ENCODE measurements around the gene PARD3B. TPM values are rescaled to one million over a fixed set of nuclear protein-coding genes. Genes with fewer than 3 reads are reported as not detected.

The PARD3B gene
- total and polyA plus RNA-seq, 3 experiments from 2014 or later: 0.11 to 0.26 TPM; not detected in 1

GRCh38 chr2:204749319-204749718, 204.0 kb downstream of the PARD3B start:
- DNase-seq: no peak
- no peaks in the 10 kb centered on the region for H3K36me3 ChIP-seq (ENCODE audit: insufficient read depth, low read length)
- Mint-ChIP-seq H3K27me3 (peaks cover 0 to 2% of the 10 kb centered on the region in 2 donors), H3K27ac (no peak overlapping the region), H3K36me3 (no peaks in the 10 kb centered on the region), H3K9me3 (peaks cover 0 to 3% (median 0%) of the 10 kb centered on the region in 5 donors), H3K4me1 (no peaks in the 10 kb centered on the region), H3K4me3 (no peak overlapping the region)
- no peaks in the 10 kb centered on the region for H3K4me1 ChIP-seq (ENCODE audit: insufficient read depth, low read length)
- no peaks in the 10 kb centered on the region for H3K27me3 ChIP-seq (ENCODE audit: insufficient read depth, low read length, poor library complexity, severe bottlenecking)
- no peaks in the 10 kb centered on the region for H3K9me3 ChIP-seq (ENCODE audit: low read length)
- H3K27ac ChIP-seq (ENCODE audit: low read depth, low read length): no peak overlapping the region
- H3K4me3 ChIP-seq (ENCODE audit: low read length): no peak overlapping the region
- POLR2A ChIA-PET: no interaction called here
- CTCF ChIA-PET: no interaction called here

GRCh38 chr2:204750389-204750788, 205.1 kb downstream of the PARD3B start:
- H3K36me3 Mint-ChIP-seq: no peaks in the 10 kb centered on the region
- H3K4me3 Mint-ChIP-seq: no peak overlapping the region
- peaks cover 0 to 2% of the 10 kb centered on the region in 2 donors for H3K27me3 Mint-ChIP-seq
- Histone ChIP-seq H3K4me1 (ENCODE audit: insufficient read depth, low read length) (no peaks in the 10 kb centered on the region), H3K27me3 (ENCODE audit: insufficient read depth, low read length, poor library complexity, severe bottlenecking) (no peaks in the 10 kb centered on the region), H3K4me3 (ENCODE audit: low read length) (no peak overlapping the region), H3K36me3 (ENCODE audit: insufficient read depth, low read length) (no peaks in the 10 kb centered on the region), H3K27ac (ENCODE audit: low read depth, low read length) (no peak overlapping the region), H3K9me3 (ENCODE audit: low read length) (no peaks in the 10 kb centered on the region)
- ChIA-PET POLR2A (no interaction called here), CTCF (no interaction called here)
- H3K4me1 Mint-ChIP-seq: no peaks in the 10 kb centered on the region
- no peak overlapping the region for H3K27ac Mint-ChIP-seq
- H3K9me3 Mint-ChIP-seq: peaks cover 0 to 3% (median 0%) of the 10 kb centered on the region in 5 donors
- no peak for DNase-seq

GRCh38 chr2:204751472-204751871, 206.2 kb downstream of the PARD3B start:
- ChIA-PET CTCF (no interaction called here), POLR2A (no interaction called here)

GRCh38 chr2:204753841-204754240, 208.6 kb downstream of the PARD3B start:
- H3K4me3 Mint-ChIP-seq: no peak overlapping the region
- POLR2A ChIA-PET: no interaction called here
- CTCF ChIA-PET: no interaction called here
- Histone ChIP-seq H3K27me3 (ENCODE audit: insufficient read depth, low read length, poor library complexity, severe bottlenecking) (no peaks in the 10 kb centered on the region), H3K36me3 (ENCODE audit: insufficient read depth, low read length) (no peaks in the 10 kb centered on the region), H3K4me1 (ENCODE audit: insufficient read depth, low read length) (no peaks in the 10 kb centered on the region), H3K4me3 (ENCODE audit: low read length) (no peak overlapping the region), H3K9me3 (ENCODE audit: low read length) (no peaks in the 10 kb centered on the region), H3K27ac (ENCODE audit: low read depth, low read length) (no peak overlapping the region)
- H3K27me3 Mint-ChIP-seq: peaks cover 0 to 2% of the 10 kb centered on the region in 2 donors
- H3K27ac Mint-ChIP-seq: no peak overlapping the region
- DNase-seq: no peak
- no peaks in the 10 kb centered on the region for H3K4me1 Mint-ChIP-seq
- H3K36me3 Mint-ChIP-seq: no peaks in the 10 kb centered on the region
- peaks cover 0 to 3% (median 0%) of the 10 kb centered on the region in 5 donors for H3K9me3 Mint-ChIP-seq

More at GRCh38 chr2:204751472-204751871, 206.2 kb downstream of the PARD3B start:
- Histone ChIP-seq H3K4me3 (ENCODE audit: low read length) (no peak overlapping the region), H3K36me3 (ENCODE audit: insufficient read depth, low read length) (no peaks in the 10 kb centered on the region), H3K9me3 (ENCODE audit: low read length) (no peaks in the 10 kb centered on the region), H3K27me3 (ENCODE audit: insufficient read depth, low read length, poor library complexity, severe bottlenecking) (no peaks in the 10 kb centered on the region), H3K4me1 (ENCODE audit: insufficient read depth, low read length) (no peaks in the 10 kb centered on the region), H3K27ac (ENCODE audit: low read depth, low read length) (no peak overlapping the region)
- no peak for DNase-seq
- peaks cover 0 to 2% of the 10 kb centered on the region in 2 donors for H3K27me3 Mint-ChIP-seq
- H3K36me3 Mint-ChIP-seq: no peaks in the 10 kb centered on the region
- no peak overlapping the region for H3K27ac Mint-ChIP-seq
- H3K4me1 Mint-ChIP-seq: no peaks in the 10 kb centered on the region
- peaks cover 0 to 3% (median 0%) of the 10 kb centered on the region in 5 donors for H3K9me3 Mint-ChIP-seq
- no peak overlapping the region for H3K4me3 Mint-ChIP-seq

GRCh38 chr2:204754898-204755297, 209.6 kb downstream of the PARD3B start:
- CTCF ChIA-PET: no interaction called here
- Mint-ChIP-seq H3K4me3 (no peak overlapping the region), H3K9me3 (peaks cover 0 to 3% (median 0%) of the 10 kb centered on the region in 5 donors), H3K36me3 (no peaks in the 10 kb centered on the region), H3K27me3 (peaks cover 0 to 2% of the 10 kb centered on the region in 2 donors), H3K4me1 (no peaks in the 10 kb centered on the region), H3K27ac (no peak overlapping the region)
- H3K36me3 ChIP-seq (ENCODE audit: insufficient read depth, low read length): no peaks in the 10 kb centered on the region
- H3K4me1 ChIP-seq (ENCODE audit: insufficient read depth, low read length): no peaks in the 10 kb centered on the region
- POLR2A ChIA-PET: no interaction called here
- no peak overlapping the region for H3K4me3 ChIP-seq (ENCODE audit: low read length)
- H3K9me3 ChIP-seq (ENCODE audit: low read length): no peaks in the 10 kb centered on the region
- H3K27me3 ChIP-seq (ENCODE audit: insufficient read depth, low read length, poor library complexity, severe bottlenecking): no peaks in the 10 kb centered on the region
- no peak overlapping the region for H3K27ac ChIP-seq (ENCODE audit: low read depth, low read length)
- no peak for DNase-seq

GRCh38 chr2:204763974-204764703, 218.9 kb downstream of the PARD3B start:
- Histone ChIP-seq H3K4me1 (ENCODE audit: insufficient read depth, low read length) (no peaks in the 10 kb centered on the region), H3K27ac (ENCODE audit: low read depth, low read length) (no peak overlapping the region), H3K9me3 (ENCODE audit: low read length) (peaks cover 10% of the 10 kb centered on the region), H3K4me3 (ENCODE audit: low read length) (no peak overlapping the region), H3K36me3 (ENCODE audit: insufficient read depth, low read length) (no peaks in the 10 kb centered on the region), H3K27me3 (ENCODE audit: insufficient read depth, low read length, poor library complexity, severe bottlenecking) (no peaks in the 10 kb centered on the region)
- CTCF ChIA-PET: no interaction called here
- no peak for DNase-seq
- Mint-ChIP-seq H3K4me1 (no peaks in the 10 kb centered on the region), H3K9me3 (peaks cover 8 to 14% (median 10%) of the 10 kb centered on the region in 5 donors), H3K27ac (no peak overlapping the region), H3K4me3 (no peak overlapping the region), H3K27me3 (no peaks in the 10 kb centered on the region), H3K36me3 (no peaks in the 10 kb centered on the region)
- POLR2A ChIA-PET: no interaction called here

GRCh38 chr2:204770735-204771134, 225.5 kb downstream of the PARD3B start:
- Histone ChIP-seq H3K9me3 (ENCODE audit: low read length) (no peaks in the 10 kb centered on the region), H3K4me3 (ENCODE audit: low read length) (no peak overlapping the region), H3K27ac (ENCODE audit: low read depth, low read length) (no peak overlapping the region), H3K4me1 (ENCODE audit: insufficient read depth, low read length) (no peaks in the 10 kb centered on the region), H3K36me3 (ENCODE audit: insufficient read depth, low read length) (no peaks in the 10 kb centered on the region), H3K27me3 (ENCODE audit: insufficient read depth, low read length, poor library complexity, severe bottlenecking) (no peaks in the 10 kb centered on the region)
- ChIA-PET CTCF (no interaction called here), POLR2A (no interaction called here)
- Mint-ChIP-seq H3K4me1 (no peaks in the 10 kb centered on the region), H3K4me3 (no peak overlapping the region), H3K27me3 (peaks cover 0 to 3% of the 10 kb centered on the region in 2 donors), H3K9me3 (peaks cover 0 to 2% (median 0%) of the 10 kb centered on the region in 5 donors), H3K36me3 (no peaks in the 10 kb centered on the region), H3K27ac (no peak overlapping the region)
- DNase-seq: no peak

GRCh38 chr2:204771721-204772120, 226.4 kb downstream of the PARD3B start:
- Mint-ChIP-seq H3K4me3 (no peak overlapping the region), H3K36me3 (no peaks in the 10 kb centered on the region), H3K4me1 (no peaks in the 10 kb centered on the region), H3K27ac (no peak overlapping the region), H3K27me3 (peaks cover 0 to 3% of the 10 kb centered on the region in 2 donors), H3K9me3 (peaks cover 0 to 2% (median 0%) of the 10 kb centered on the region in 5 donors)
- Histone ChIP-seq H3K4me3 (ENCODE audit: low read length) (no peak overlapping the region), H3K27me3 (ENCODE audit: insufficient read depth, low read length, poor library complexity, severe bottlenecking) (no peaks in the 10 kb centered on the region), H3K27ac (ENCODE audit: low read depth, low read length) (no peak overlapping the region), H3K9me3 (ENCODE audit: low read length) (no peaks in the 10 kb centered on the region), H3K36me3 (ENCODE audit: insufficient read depth, low read length) (no peaks in the 10 kb centered on the region), H3K4me1 (ENCODE audit: insufficient read depth, low read length) (no peaks in the 10 kb centered on the region)
- ChIA-PET POLR2A (no interaction called here), CTCF (no interaction called here)
- no peak for DNase-seq

Data from CD8-positive, alpha-beta memory T cell (primary cell).